B cell (primary cell): ENCODE measurements around the gene ACE.

Source experiments
- CTCF ChIP-seq: fragments of 200-600 bp; IDR thresholded peaks from one replicate; pipeline ENCODE4 v1.8.0; 2022; ENCODE audit warnings: antibody characterized with exemption, mild to moderate bottlenecking
- EZH2 ChIP-seq: IDR thresholded peaks from 2 replicates; pipeline ENCODE4 v1.6.1; 2012; ENCODE audit warnings: borderline replicate concordance, low read depth, mild to moderate bottlenecking, moderate library complexity, low read length; ENCODE audit not compliant: insufficient read depth, poor library complexity, severe bottlenecking

- TF ChIP-seq CTCF (no peak), EZH2 (no peak)
These were observed 18.4 kb upstream of the ACE start for GRCh38 chr17:63458478-63458877.
